Calu3 (cell line): Measurements from ENCODE around the gene GPS1. TPM values are rescaled to one million over a fixed set of nuclear protein-coding genes. Genes with fewer than 3 reads are reported as not detected.
A peak's percentile ranks its signal among the peaks of the same experiment; 100 is the strongest.

Experiments used
- BruUV-seq: library from RNA; stranded (reverse); fragments of 400-500 nt; replicated peaks from 2 replicates; lab custom pipeline; 2021; lab: Mats Ljungman, UMichigan
- CTCF ChIA-PET: fragments of 300-600 bp; sonication (Branson Sonifier 250); formaldehyde crosslinking; loops from one replicate; lab custom pipeline; 2022; ENCODE audit warnings: antibody characterized with exemption; lab: Charles Lee
- DNase-seq: peaks from one replicate; pipeline ENCODE4 v3.0.0; 2022
- H3K27ac Mint-ChIP-seq: one replicate; pipeline ENCODE4 v1.8.0; 2022; ENCODE audit warnings: mixed read lengths; ENCODE audit not compliant: unreplicated experiment
- H3K27me3 Mint-ChIP-seq: one replicate; pipeline ENCODE4 v1.8.0; 2022; ENCODE audit warnings: mixed read lengths; ENCODE audit not compliant: unreplicated experiment
- H3K36me3 Mint-ChIP-seq: one replicate; pipeline ENCODE4 v1.8.0; 2022; ENCODE audit warnings: mild to moderate bottlenecking, moderate library complexity, mixed read lengths; ENCODE audit not compliant: insufficient read depth, unreplicated experiment
- H3K4me1 Mint-ChIP-seq: one replicate; pipeline ENCODE4 v1.8.0; 2022; ENCODE audit warnings: mild to moderate bottlenecking, low read depth, mixed read lengths; ENCODE audit not compliant: unreplicated experiment
- H3K4me3 Mint-ChIP-seq: one replicate; pipeline ENCODE4 v1.8.0; 2022; ENCODE audit warnings: mild to moderate bottlenecking, low read depth, moderate library complexity, mixed read lengths; ENCODE audit not compliant: unreplicated experiment
- H3K9me3 Mint-ChIP-seq: one replicate; pipeline ENCODE4 v1.8.0; 2022; ENCODE audit warnings: low read depth, mixed read lengths; ENCODE audit not compliant: unreplicated experiment
- CTCF ChIP-seq: fragments of 200-600 bp; IDR thresholded peaks from one replicate; pipeline ENCODE4 v1.8.0; 2022; ENCODE audit warnings: antibody characterized with exemption; ENCODE audit not compliant: unreplicated experiment
- intact Hi-C: fragments of 100-400 bp; cut with micrococcal nuclease; formaldehyde crosslinking; loops from one replicate; pipeline ENCODE4 v1.10.0; 2022; ENCODE audit not compliant: unreplicated experiment
- total RNA-seq: library from RNA; stranded (reverse); gene quantifications from 2 replicates; pipeline ENCODE4 v1.2.3, GENCODE V29; 2022

Gene GPS1
- total RNA-seq, 1 experiment from 2014 or later = 114 TPM

- DNase-seq = no peak
- CTCF ChIA-PET = interaction anchor here (0.7 kb wide), 1 partner anchor 33 kb away, joined by 3 read pairs; no protein-coding TSS in a partner anchor
- no peaks in the 10 kb centered on the region for H3K27me3 Mint-ChIP-seq
- no peak overlapping the region for H3K4me3 Mint-ChIP-seq
- BruUV-seq = no TSS peak
- H3K36me3 Mint-ChIP-seq = peaks cover 30% of the 10 kb centered on the region
- no peaks in the 10 kb centered on the region for H3K9me3 Mint-ChIP-seq
- no peaks in the 10 kb centered on the region for H3K4me1 Mint-ChIP-seq
- intact Hi-C loops = no loop called here
- no peak overlapping the region for H3K27ac Mint-ChIP-seq
- TF ChIP-seq CTCF = no peak
Measured at GRCh38 chr17:82072827-82073226, 21.1 kb downstream of the GPS1 start.

GRCh38 chr17:82073446-82073845 is 21.7 kb downstream of the GPS1 start:
- H3K36me3 Mint-ChIP-seq = peaks cover 36% of the 10 kb centered on the region
- no peak overlapping the region for H3K4me3 Mint-ChIP-seq
- no peaks in the 10 kb centered on the region for H3K27me3 Mint-ChIP-seq
- intact Hi-C loops = no loop called here
- BruUV-seq = no TSS peak
- no peak overlapping the region for H3K27ac Mint-ChIP-seq
- no peak for DNase-seq
- no peaks in the 10 kb centered on the region for H3K9me3 Mint-ChIP-seq
- H3K4me1 Mint-ChIP-seq = no peaks in the 10 kb centered on the region
- CTCF ChIA-PET = interaction anchor here (0.6 to 0.7 kb wide), 2 partner anchors 17 to 33 kb away, joined by 3 to 4 read pairs; no protein-coding TSS in a partner anchor
- TF ChIP-seq CTCF = no peak

GRCh38 chr17:82076018-82076784 is 24.5 kb downstream of the GPS1 start:
- no TSS peak for BruUV-seq
- no peak for TF ChIP-seq CTCF

GRCh38 chr17:82076785-82077591 is 25.3 kb downstream of the GPS1 start:
- no peaks in the 10 kb centered on the region for H3K27me3 Mint-ChIP-seq
- intact Hi-C loops = no loop called here
- no peaks in the 10 kb centered on the region for H3K9me3 Mint-ChIP-seq
- H3K27ac Mint-ChIP-seq = no peak overlapping the region
- no peak overlapping the region for H3K4me3 Mint-ChIP-seq
- CTCF ChIA-PET = no interaction called here
- peaks cover 64% of the 10 kb centered on the region for H3K36me3 Mint-ChIP-seq
- no peaks in the 10 kb centered on the region for H3K4me1 Mint-ChIP-seq
- DNase-seq = no peak
- BruUV-seq = no TSS peak
- TF ChIP-seq CTCF = peak; percentile 15

More at GRCh38 chr17:82076018-82076784, 24.5 kb downstream of the GPS1 start:
- CTCF ChIA-PET = no interaction called here
- H3K9me3 Mint-ChIP-seq = no peaks in the 10 kb centered on the region
- DNase-seq = no peak
- no peak overlapping the region for H3K4me3 Mint-ChIP-seq
- no peaks in the 10 kb centered on the region for H3K27me3 Mint-ChIP-seq
- no peaks in the 10 kb centered on the region for H3K4me1 Mint-ChIP-seq
- H3K27ac Mint-ChIP-seq = no peak overlapping the region
- peaks cover 60% of the 10 kb centered on the region for H3K36me3 Mint-ChIP-seq
- intact Hi-C loops = no loop called here
